HCT116 (cell line): Measurements from ENCODE around the gene IGF2BP3. TPM values are rescaled to one million over a fixed set of nuclear protein-coding genes. Genes with fewer than 3 reads are reported as not detected.

Experiments
- ATAC-seq: fragments of 200-7000 bp; cut with Tn5 transposase; 2 replicates; pipeline ENCODE4 v1.9.1; 2020; ENCODE audit warnings: mild to moderate bottlenecking, moderate library complexity
- BruUV-seq: library from RNA; stranded (reverse); fragments of 400-500 nt; replicated peaks from 2 replicates; lab custom pipeline; 2021; lab: Mats Ljungman, UMichigan
- CTCF ChIA-PET: fragments of 300-600 bp; sonication (Branson Sonifier 250); formaldehyde crosslinking; loops from one replicate; lab custom pipeline; 2021; ENCODE audit warnings: antibody characterized with exemption; lab: Charles Lee
- POLR2A ChIA-PET: fragments of 300-600, 350-600 bp; sonication (Branson Sonifier 250); formaldehyde crosslinking; loops from one replicate; lab custom pipeline; 2021; ENCODE audit warnings: antibody characterized with exemption; lab: Charles Lee
- RAD21 ChIA-PET, 2 experiments: fragments of 300-600 bp; sonication (Branson Sonifier 250); formaldehyde crosslinking; loops; one replicate each; lab custom pipeline; 2023; ENCODE audit warnings: low total read pairs in 2 of 2; ENCODE audit not compliant: uncharacterized antibody in 2 of 2, unreplicated experiment in 2 of 2, low non-redundant PET in 1 of 2; lab: Charles Lee
- DNase-seq: peaks from one replicate; pipeline ENCODE4 v3.0.0-alpha.2; 2010; ENCODE audit warnings: low read depth, low spot score
- H2AFZ ChIP-seq: fragments of 200-600 bp; shearing (Covaris generic), sonication (generic); 2 replicates; pipeline ENCODE4 v1.6.1; 2017; ENCODE audit warnings: low read depth, mixed run types, mixed read lengths, antibody characterized with exemption, low read length; ENCODE audit not compliant: poor library complexity, severe bottlenecking
- H3K27ac ChIP-seq: 2 replicates; pipeline ENCODE4 v1.5.1; 2012; ENCODE audit warnings: low read depth, low read length
- H3K27me3 ChIP-seq: fragments of 200-600 bp; sonication (generic); 2 replicates; pipeline ENCODE4 v1.6.1; 2016; ENCODE audit warnings: mixed run types, low read length, mixed read lengths; ENCODE audit not compliant: insufficient read depth
- H3K36me3 ChIP-seq, 2 experiments: fragments of 200-500 bp in 1 of 2; fragments of 200-600 bp in 1 of 2; sonication (Bioruptor generic) in 1 of 2; sonication (generic) in 1 of 2; 2 replicates each; pipeline versions ENCODE4 v1.5.1 to v1.6.1; 2014 to 2016; ENCODE audit warnings: low read length in 2 of 2, inconsistent platforms in 1 of 2, mixed read lengths in 1 of 2, mixed run types in 1 of 2; ENCODE audit not compliant: insufficient read depth in 2 of 2, control insufficient read depth in 1 of 2
- H3K4me1 ChIP-seq, 2 experiments: fragments of 200-600 bp in 1 of 2; sonication (generic) in 1 of 2; 2 replicates each; pipeline versions ENCODE4 v1.5.1 to v1.6.1; 2012 to 2017; ENCODE audit warnings: low read length in 2 of 2, inconsistent platforms in 1 of 2, mild to moderate bottlenecking in 1 of 2, mixed read lengths in 1 of 2, mixed run types in 1 of 2, moderate library complexity in 1 of 2; ENCODE audit not compliant: insufficient read depth in 2 of 2, control insufficient read depth in 1 of 2
- H3K4me2 ChIP-seq: fragments of 200-600 bp; sonication (generic); 2 replicates; pipeline ENCODE4 v1.6.1; 2017; ENCODE audit warnings: mixed run types, low read length, mixed read lengths
- H3K4me3 ChIP-seq, 2 experiments: fragments of 200-600 bp in 1 of 2; sonication (generic) in 1 of 2; replicated peaks in 1 of 2; 2 replicates each; pipeline ENCODE4 v1.5.1; 2011 to 2016; ENCODE audit warnings: low read length in 2 of 2, control low read depth in 1 of 2, low read depth in 1 of 2, mild to moderate bottlenecking in 1 of 2, mixed read lengths in 1 of 2, mixed run types in 1 of 2
- H3K79me2 ChIP-seq: fragments of 200-600 bp; sonication (generic); 2 replicates; pipeline ENCODE4 v1.6.1; 2017; ENCODE audit warnings: mild to moderate bottlenecking, mixed run types, low read length, moderate library complexity, mixed read lengths; ENCODE audit not compliant: insufficient read depth
- H3K9ac ChIP-seq: fragments of 200-600 bp; sonication (generic); 2 replicates; pipeline ENCODE4 v1.6.1; 2016; ENCODE audit warnings: low read length, mixed read lengths
- H3K9me2 ChIP-seq: fragments of 200-600 bp; sonication (generic), shearing (Covaris generic); 2 replicates; pipeline ENCODE4 v1.6.1; 2017; ENCODE audit warnings: mixed run types, mild to moderate bottlenecking, moderate library complexity; ENCODE audit not compliant: insufficient read depth
- H3K9me3 ChIP-seq, 2 experiments: fragments of 200-500 bp in 1 of 2; fragments of 200-600 bp in 1 of 2; sonication (Bioruptor generic) in 1 of 2; sonication (generic) in 1 of 2; 2 replicates each; pipeline ENCODE4 v1.6.1; 2014 to 2017; ENCODE audit warnings: low read length in 2 of 2, mixed read lengths in 2 of 2, inconsistent platforms in 1 of 2, low read depth in 1 of 2, mild to moderate bottlenecking in 1 of 2, mixed run types in 1 of 2, moderate library complexity in 1 of 2; ENCODE audit not compliant: control insufficient read depth in 1 of 2, insufficient read depth in 1 of 2
- H4K20me1 ChIP-seq: fragments of 200-600 bp; sonication (generic), shearing (Covaris generic); 2 replicates; pipeline ENCODE4 v1.6.1; 2017; ENCODE audit warnings: mixed run types, mild to moderate bottlenecking, moderate library complexity; ENCODE audit not compliant: insufficient read depth
- CBX3 ChIP-seq: IDR thresholded peaks from 2 replicates; pipeline ENCODE4 v1.6.1; 2012; ENCODE audit warnings: low read depth
- EGR1 ChIP-seq: IDR thresholded peaks from 2 replicates; pipeline ENCODE4 v1.6.1; 2012; ENCODE audit warnings: low read depth
- ELF1 ChIP-seq: IDR thresholded peaks from 2 replicates; pipeline ENCODE4 v1.6.1; 2012; ENCODE audit warnings: low read depth, borderline replicate concordance
- FOSL1 ChIP-seq: IDR thresholded peaks from 2 replicates; pipeline ENCODE4 v1.6.1; 2012; ENCODE audit warnings: low read depth
- RAD21 ChIP-seq: IDR thresholded peaks from 2 replicates; pipeline ENCODE4 v1.6.1; 2012; ENCODE audit warnings: low read depth, mild to moderate bottlenecking
- SP1 ChIP-seq: IDR thresholded peaks from 2 replicates; pipeline ENCODE4 v1.6.1; 2012; ENCODE audit warnings: low read depth
- SRF ChIP-seq: IDR thresholded peaks from 2 replicates; pipeline ENCODE4 v1.6.1; 2012; ENCODE audit warnings: low read depth
- YY1 ChIP-seq: IDR thresholded peaks from 2 replicates; pipeline ENCODE4 v1.6.1; 2011; ENCODE audit warnings: low read length, low read depth, moderate library complexity, mild to moderate bottlenecking; ENCODE audit not compliant: insufficient replicate concordance; ENCODE audit errors: extremely low read depth
- ZNF274 ChIP-seq: fragments of 200-500 bp; sonication (Bioruptor generic); IDR thresholded peaks from 2 replicates; pipeline ENCODE4 v1.6.1; 2014; ENCODE audit warnings: mild to moderate bottlenecking, low read depth, low read length, inconsistent platforms
- intact Hi-C: fragments of 100-400 bp; cut with micrococcal nuclease; formaldehyde crosslinking; loops from 2 replicates; pipeline ENCODE4 v1.10.0; 2022
- total RNA-seq: library from RNA; stranded (reverse); gene quantifications from one replicate; pipeline ENCODE4 v1.2.1, GENCODE V29; 2021; ENCODE audit not compliant: unreplicated experiment
- TF ChIP-seq, protein P1 (sequence below): IDR thresholded peaks from 2 replicates; pipeline ENCODE4 v1.6.1; 2012; ENCODE audit warnings: low read depth
- TF ChIP-seq, protein P2 (sequence below), 3 experiments: fragments of 200-600 bp in 1 of 3; sonication (generic) in 1 of 3; IDR thresholded peaks in 2 of 3; conservative IDR thresholded peaks in 1 of 3; 2 replicates each; pipeline ENCODE4 v1.5.1; 2012 to 2017; ENCODE audit warnings: low read depth in 2 of 3, low read length in 2 of 3, antibody characterized with exemption in 1 of 3, borderline replicate concordance in 1 of 3, control low read depth in 1 of 3, mild to moderate bottlenecking in 1 of 3, mixed read lengths in 1 of 3, mixed run types in 1 of 3, moderate library complexity in 1 of 3; ENCODE audit not compliant: insufficient read depth in 1 of 3
- TF ChIP-seq, protein P3 (sequence below): IDR thresholded peaks from 2 replicates; pipeline ENCODE4 v1.6.1; 2012

The IGF2BP3 gene
- total RNA-seq, 1 experiment from 2014 or later = 79.1 TPM

- Histone ChIP-seq H3K9me2 (no peaks in the 10 kb centered on the region), H3K4me2 (peak overlapping the region; percentile 32; the same call in 1 of the 2 replicates), H4K20me1 (peaks cover 7% of the 10 kb centered on the region; the same call in 1 of the 2 replicates)
- intact Hi-C loops = no loop called here
- CTCF ChIA-PET = no interaction called here
- no peak for TF ChIP-seq SP1
- TF ChIP-seq ZNF274 = no peak
- TF ChIP-seq, protein P1, sequence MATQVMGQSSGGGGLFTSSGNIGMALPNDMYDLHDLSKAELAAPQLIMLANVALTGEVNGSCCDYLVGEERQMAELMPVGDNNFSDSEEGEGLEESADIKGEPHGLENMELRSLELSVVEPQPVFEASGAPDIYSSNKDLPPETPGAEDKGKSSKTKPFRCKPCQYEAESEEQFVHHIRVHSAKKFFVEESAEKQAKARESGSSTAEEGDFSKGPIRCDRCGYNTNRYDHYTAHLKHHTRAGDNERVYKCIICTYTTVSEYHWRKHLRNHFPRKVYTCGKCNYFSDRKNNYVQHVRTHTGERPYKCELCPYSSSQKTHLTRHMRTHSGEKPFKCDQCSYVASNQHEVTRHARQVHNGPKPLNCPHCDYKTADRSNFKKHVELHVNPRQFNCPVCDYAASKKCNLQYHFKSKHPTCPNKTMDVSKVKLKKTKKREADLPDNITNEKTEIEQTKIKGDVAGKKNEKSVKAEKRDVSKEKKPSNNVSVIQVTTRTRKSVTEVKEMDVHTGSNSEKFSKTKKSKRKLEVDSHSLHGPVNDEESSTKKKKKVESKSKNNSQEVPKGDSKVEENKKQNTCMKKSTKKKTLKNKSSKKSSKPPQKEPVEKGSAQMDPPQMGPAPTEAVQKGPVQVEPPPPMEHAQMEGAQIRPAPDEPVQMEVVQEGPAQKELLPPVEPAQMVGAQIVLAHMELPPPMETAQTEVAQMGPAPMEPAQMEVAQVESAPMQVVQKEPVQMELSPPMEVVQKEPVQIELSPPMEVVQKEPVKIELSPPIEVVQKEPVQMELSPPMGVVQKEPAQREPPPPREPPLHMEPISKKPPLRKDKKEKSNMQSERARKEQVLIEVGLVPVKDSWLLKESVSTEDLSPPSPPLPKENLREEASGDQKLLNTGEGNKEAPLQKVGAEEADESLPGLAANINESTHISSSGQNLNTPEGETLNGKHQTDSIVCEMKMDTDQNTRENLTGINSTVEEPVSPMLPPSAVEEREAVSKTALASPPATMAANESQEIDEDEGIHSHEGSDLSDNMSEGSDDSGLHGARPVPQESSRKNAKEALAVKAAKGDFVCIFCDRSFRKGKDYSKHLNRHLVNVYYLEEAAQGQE = no peak
- no peak for TF ChIP-seq YY1
- no peak for TF ChIP-seq FOSL1
- TF ChIP-seq CBX3 = no peak
- TF ChIP-seq, protein P2, sequence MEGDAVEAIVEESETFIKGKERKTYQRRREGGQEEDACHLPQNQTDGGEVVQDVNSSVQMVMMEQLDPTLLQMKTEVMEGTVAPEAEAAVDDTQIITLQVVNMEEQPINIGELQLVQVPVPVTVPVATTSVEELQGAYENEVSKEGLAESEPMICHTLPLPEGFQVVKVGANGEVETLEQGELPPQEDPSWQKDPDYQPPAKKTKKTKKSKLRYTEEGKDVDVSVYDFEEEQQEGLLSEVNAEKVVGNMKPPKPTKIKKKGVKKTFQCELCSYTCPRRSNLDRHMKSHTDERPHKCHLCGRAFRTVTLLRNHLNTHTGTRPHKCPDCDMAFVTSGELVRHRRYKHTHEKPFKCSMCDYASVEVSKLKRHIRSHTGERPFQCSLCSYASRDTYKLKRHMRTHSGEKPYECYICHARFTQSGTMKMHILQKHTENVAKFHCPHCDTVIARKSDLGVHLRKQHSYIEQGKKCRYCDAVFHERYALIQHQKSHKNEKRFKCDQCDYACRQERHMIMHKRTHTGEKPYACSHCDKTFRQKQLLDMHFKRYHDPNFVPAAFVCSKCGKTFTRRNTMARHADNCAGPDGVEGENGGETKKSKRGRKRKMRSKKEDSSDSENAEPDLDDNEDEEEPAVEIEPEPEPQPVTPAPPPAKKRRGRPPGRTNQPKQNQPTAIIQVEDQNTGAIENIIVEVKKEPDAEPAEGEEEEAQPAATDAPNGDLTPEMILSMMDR (IDR thresholded peaks at IDR 0.05 in 2 of 3, conservative IDR thresholded peaks at IDR 0.05 in 1 of 3; ENCODE audit: borderline replicate concordance in 1 of 3, insufficient read depth in 1 of 3, low read depth in 2 of 3, low read length in 2 of 3) = no peak
- TF ChIP-seq, protein P3, sequence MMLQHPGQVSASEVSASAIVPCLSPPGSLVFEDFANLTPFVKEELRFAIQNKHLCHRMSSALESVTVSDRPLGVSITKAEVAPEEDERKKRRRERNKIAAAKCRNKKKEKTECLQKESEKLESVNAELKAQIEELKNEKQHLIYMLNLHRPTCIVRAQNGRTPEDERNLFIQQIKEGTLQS = no peak
- TF ChIP-seq RAD21 = no peak
- TF ChIP-seq ELF1 = no peak
- TF ChIP-seq SRF = no peak
- no peak for TF ChIP-seq EGR1
- TF ChIP-seq, all 23 proteins: peak for 0
- RAD21 ChIA-PET = no interaction called here
- Histone ChIP-seq H3K79me2 (peaks cover 11% of the 10 kb centered on the region; the same call in 1 of the 2 replicates), H3K9ac (no peak overlapping the region), H3K9me3 (peaks cover 0 to 8% of the 10 kb centered on the region in 2 experiments; a peak in 1 of 4 replicates), H3K4me1 (peaks cover 50 to 57% of the 10 kb centered on the region in 2 experiments), H3K27ac (peak overlapping the region; percentile 43; the same call in 1 of the 2 replicates), H2AFZ (no peak overlapping the region), H3K27me3 (no peaks in the 10 kb centered on the region), H3K36me3 (peaks cover 36 to 60% of the 10 kb centered on the region in 2 experiments), H3K4me3 (no peak overlapping the region)
- DNase-seq (no peak), ATAC-seq (no peak)
- POLR2A ChIA-PET = interaction anchor here (1.0 kb wide), 1 partner anchor 11 kb away, joined by 3 read pairs; no protein-coding TSS in a partner anchor
- no TSS peak for BruUV-seq
Measured at GRCh38 chr7:23336086-23336485, 134.2 kb downstream of the IGF2BP3 start.
